ENCODE data around the gene ANO4. TPM values are rescaled to one million over a fixed set of nuclear protein-coding genes. Genes with fewer than 3 reads are reported as not detected.

Gene ANO4
- total and polyA plus RNA-seq, 2 of the 8 experiments (the other 6 are each of a cell fraction or from before 2014, with no cell fraction given), result 1.1 to 3.4 TPM

DNA sequence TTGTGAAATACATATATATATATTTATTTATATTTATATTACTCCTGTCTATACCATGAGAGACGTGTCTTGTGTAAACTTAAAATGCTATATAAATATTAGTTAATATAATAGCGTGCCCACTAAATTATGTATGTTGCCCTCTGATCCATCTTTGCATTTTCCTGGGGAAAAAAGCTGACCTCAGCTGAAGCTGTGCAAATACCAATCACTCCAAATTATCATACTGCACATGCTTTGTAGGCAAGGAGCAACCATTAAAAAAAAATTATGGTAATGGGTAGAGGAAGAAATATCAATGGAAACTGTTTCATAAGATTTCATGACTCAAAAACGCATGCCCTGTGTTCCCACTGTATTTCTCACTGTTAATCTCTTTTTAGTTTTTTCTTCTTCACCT lies 179.8 kb downstream of the ANO4 start:
- Histone ChIP-seq H2BK12ac (ENCODE audit: low read depth, low read length) (no peak overlapping the region), H4K5ac (ENCODE audit: insufficient read length, low read depth, low read length) (no peak overlapping the region), H2AFZ (ENCODE audit: low read length) (no peak overlapping the region), H3K14ac (ENCODE audit: insufficient read length) (no peak overlapping the region), H3K9ac (replicated peaks in 1 of 4; ENCODE audit: extremely low read depth in 1 of 4, low read depth in 3 of 4, low read length in 3 of 4) (no peak overlapping the region), H3K79me1 (ENCODE audit: low read depth, low read length) (no peaks in the 10 kb centered on the region), H3K9me3 (ENCODE audit: insufficient read depth in 2 of 2, low read depth in 1 of 2, low read length in 1 of 2) (no peaks in the 10 kb centered on the region), H3K4ac (replicated peaks; ENCODE audit: insufficient read length, low read depth, low read length) (no peak overlapping the region), H3K27ac (ENCODE audit: low read depth, low read length) (no peak overlapping the region), H2BK5ac (ENCODE audit: low read depth, low read length) (no peak overlapping the region), H3K56ac (replicated peaks; ENCODE audit: insufficient read length, low read depth, low read length) (no peak overlapping the region), H4K8ac (ENCODE audit: extremely low read depth, insufficient read depth, low read length) (no peak overlapping the region), H2BK20ac (ENCODE audit: low read length) (no peak overlapping the region), H3K4me2 (ENCODE audit: insufficient read depth in 1 of 2, low read depth in 2 of 2, low read length in 2 of 2) (no peak overlapping the region), H3K4me3 (ENCODE audit: extremely low read depth in 1 of 4, insufficient read depth in 2 of 4, low read depth in 3 of 4, low read length in 4 of 4) (no peak overlapping the region), H3K36me3 (ENCODE audit: control insufficient read depth in 2 of 4, insufficient read depth in 4 of 4, low read length in 3 of 4) (no peaks in the 10 kb centered on the region), H3K23ac (ENCODE audit: insufficient read length) (no peak overlapping the region), H3K27me3 (replicated peaks in 1 of 4; ENCODE audit: control insufficient read depth in 3 of 4, extremely low read depth in 1 of 4, insufficient read depth in 3 of 4, low read length in 3 of 4) (no peaks in the 10 kb centered on the region), H3K18ac (ENCODE audit: extremely low read depth, low read length) (no peak overlapping the region), H3K23me2 (ENCODE audit: low read depth, low read length) (no peaks in the 10 kb centered on the region), H4K91ac (replicated peaks; ENCODE audit: insufficient read length, low read length) (no peak overlapping the region), H3K4me1 (replicated peaks in 1 of 4; ENCODE audit: control insufficient read depth in 3 of 4, insufficient read depth in 4 of 4, low read length in 3 of 4) (peaks cover 0 to 6% (median 2%) of the 10 kb centered on the region in 4 experiments; a peak in 2 of 7 replicates), H2BK120ac (replicated peaks; ENCODE audit: low read depth, low read length) (no peak overlapping the region), H2BK15ac (ENCODE audit: low read length) (no peak overlapping the region), H4K20me1 (replicated peaks in 1 of 2; ENCODE audit: control insufficient read depth in 1 of 2, insufficient read depth in 2 of 2, low read length in 2 of 2) (no peaks in the 10 kb centered on the region), H3K79me2 (ENCODE audit: control insufficient read depth in 1 of 2, insufficient read depth in 2 of 2, low read length in 2 of 2) (no peaks in the 10 kb centered on the region), H2AK5ac (ENCODE audit: low read depth, low read length) (no peak overlapping the region)
- no peak for TF ChIP-seq NRF1 (IDR thresholded peaks at IDR 0.05; ENCODE audit: low read depth, low read length)
- TF ChIP-seq RBBP5 (IDR thresholded peaks at IDR 0.05; ENCODE audit: borderline replicate concordance, low read depth, low read length), result no peak
- no peak for TF ChIP-seq RNF2 (IDR thresholded peaks at IDR 0.05; ENCODE audit: borderline replicate concordance, low read depth, low read length, missing control alignments, poor library complexity, severe bottlenecking)
- TF ChIP-seq RAD21 (IDR thresholded peaks at IDR 0.05 in 1 of 2, conservative IDR thresholded peaks at IDR 0.05 in 1 of 2; ENCODE audit: low read depth in 2 of 2, low read length in 2 of 2), result no peak
- no peak for TF ChIP-seq SIX5 (IDR thresholded peaks at IDR 0.05; ENCODE audit: low read depth, low read length)
- no peak for TF ChIP-seq KDM1A (IDR thresholded peaks at IDR 0.05; ENCODE audit: borderline replicate concordance, low read length)
- no peak for TF ChIP-seq CREB1 (IDR thresholded peaks at IDR 0.05)
- ChIA-PET POLR2A (ENCODE audit: partially characterized antibody) (no interaction called here), CTCF (ENCODE audit: partially characterized antibody) (no interaction called here)
- FAIRE-seq (no peak), DNase-seq (ENCODE audit: low read depth in 1 of 2, low spot score in 2 of 2) (no peak)
- 96% methylated on average over 3 of the region's 3 CpGs; no CpG with 5 or more reads in 1 of the 2 experiments for WGBS, 2 experiments (ENCODE audit: extremely low coverage in 1 of 2, insufficient coverage in 1 of 2, insufficient read length in 1 of 2, insufficient replicate concordance in 2 of 2, low coverage in 1 of 2, low lambda C conversion rate in 2 of 2, missing lambda C conversion rate in 1 of 2)
